Stimulated activated CD4-positive, alpha-beta T cell treated with anti-CD3 and anti-CD28 coated beads, Interleukin-15, amount 100 ng/mL, for 1 hour (primary cell): ENCODE results near the gene MEGF6.
"Not testable (repeated sequence)": the region's sequence is repeated elsewhere in the genome, so short reads cannot be mapped to it uniquely, and the experiment has no call there.

Experiments used
- DNase-seq, 2 donors: peaks; one replicate each; pipeline ENCODE4 v3.0.0-alpha.2; 2020; ENCODE audit warnings: low read depth in 1 of 2, low spot score in 1 of 2

MEGF6 gene

GRCh38 chr1:3630161-3630611 lies 18.9 kb upstream of the MEGF6 start:
- no peak for DNase-seq

- no peak for DNase-seq
Measured at GRCh38 chr1:3629561-3630160, 18.4 kb upstream of the MEGF6 start.

- DNase-seq: no peak
Measured at GRCh38 chr1:3628445-3628844, 17.1 kb upstream of the MEGF6 start.

DNA sequence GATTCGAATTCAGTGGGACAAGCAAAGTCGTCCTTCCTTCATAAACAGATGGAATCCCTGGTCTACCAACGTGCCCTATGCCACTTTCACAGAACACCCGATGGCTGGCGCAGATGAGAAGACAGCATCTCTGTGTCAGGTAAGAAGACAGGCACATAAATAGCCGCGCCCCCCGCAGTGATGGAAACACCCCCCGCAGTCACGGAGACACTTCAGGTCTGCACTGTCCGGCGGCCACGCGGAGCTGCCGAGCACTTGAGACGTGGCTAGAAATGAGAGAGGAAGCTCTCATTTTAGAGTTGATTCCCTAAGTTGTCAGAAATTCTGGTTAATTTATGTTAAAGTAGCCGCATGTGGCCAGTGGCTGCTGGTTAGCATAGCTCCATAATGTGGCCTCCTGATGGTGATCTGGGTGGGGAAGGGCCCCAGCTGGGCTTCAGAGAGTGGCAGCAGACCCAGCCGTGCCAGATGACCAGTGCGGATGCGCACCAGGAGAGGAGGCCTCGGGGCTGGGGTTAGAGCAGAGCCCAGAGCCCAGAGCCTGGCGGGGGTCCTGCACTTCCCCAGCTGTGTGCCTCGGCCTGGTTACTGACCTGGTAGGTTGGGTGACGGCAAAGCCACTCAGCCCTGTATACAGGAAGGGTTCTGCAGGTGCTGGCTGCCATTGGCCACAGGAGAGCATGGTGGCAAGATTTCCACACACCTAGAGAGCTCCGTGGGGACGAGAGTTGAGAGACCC lies 16.4 kb upstream of the MEGF6 start:
- DNase-seq: no peak

DNA sequence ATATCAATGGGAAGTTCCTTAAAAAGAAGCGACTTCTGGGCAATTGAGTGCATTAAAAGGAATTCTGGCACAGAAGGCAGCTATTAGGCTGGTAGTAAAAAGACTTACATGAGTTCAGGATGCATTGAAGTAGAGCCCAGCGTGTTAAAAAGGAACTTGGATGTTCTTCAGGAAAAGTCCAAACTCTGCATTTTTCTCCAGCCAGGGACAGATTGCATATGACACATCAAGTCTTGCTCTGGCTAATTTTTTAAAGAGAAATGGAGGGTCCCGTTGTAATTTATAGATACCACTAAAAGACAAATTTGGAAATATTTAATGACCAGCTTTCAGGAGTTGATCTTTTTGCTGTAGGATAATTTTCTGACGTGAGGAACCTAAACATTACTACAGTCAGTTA lies 14.7 kb upstream of the MEGF6 start:
- DNase-seq: no peak

DNA sequence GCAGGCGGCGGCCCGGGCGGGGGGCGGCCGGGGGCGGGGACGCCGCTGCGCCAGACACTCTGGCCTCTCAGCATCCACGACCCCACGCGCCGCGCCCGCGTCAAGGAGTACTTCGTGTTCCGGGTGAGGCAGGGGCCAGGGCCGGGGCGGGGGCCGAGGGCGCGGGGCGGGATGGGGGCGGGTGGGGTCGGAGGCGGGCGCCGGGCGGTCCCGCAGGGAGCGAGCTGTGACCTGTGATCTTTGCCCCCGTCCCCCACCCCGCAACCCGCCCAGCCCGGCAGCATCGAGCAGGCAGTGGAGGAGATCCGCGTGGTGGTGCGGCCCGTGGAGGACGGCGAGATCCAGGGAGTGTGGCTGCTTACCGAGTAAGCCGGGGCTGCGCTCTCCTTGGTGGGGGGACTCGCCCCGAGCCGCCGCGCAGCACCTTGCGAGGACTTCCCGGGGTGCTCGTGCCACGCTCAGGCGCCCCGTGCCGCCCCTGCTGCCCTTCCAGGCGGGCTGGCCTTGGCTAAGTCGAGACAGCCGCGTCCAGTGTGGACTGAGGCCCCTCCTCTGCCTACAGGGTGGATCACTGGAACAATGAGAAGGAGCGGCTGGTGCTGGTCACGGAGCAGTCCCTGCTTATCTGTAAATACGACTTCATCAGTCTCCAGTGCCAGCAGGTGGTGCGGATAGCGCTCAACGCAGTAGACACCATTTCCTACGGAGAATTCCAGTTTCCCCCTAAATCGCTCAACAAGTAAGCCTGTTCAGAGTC lies 14.0 kb upstream of the MEGF6 start:
- no peak for DNase-seq

- peak; percentile 97 to 98 for DNase-seq
Measured at GRCh38 chr1:3624200-3625136, 13.2 kb upstream of the MEGF6 start, which contains the start of gene TPRG1L. Gene TPRG1L (plus strand): TSS chr1:3625015. CDS start chr1:3625073, 58 bp downstream.

GRCh38 chr1:3623441-3624199 lies 12.3 kb upstream of the MEGF6 start:
- DNase-seq: no peak

- not testable (repeated sequence) for DNase-seq
Measured at GRCh38 chr1:3622102-3622501, 10.8 kb upstream of the MEGF6 start.

DNA sequence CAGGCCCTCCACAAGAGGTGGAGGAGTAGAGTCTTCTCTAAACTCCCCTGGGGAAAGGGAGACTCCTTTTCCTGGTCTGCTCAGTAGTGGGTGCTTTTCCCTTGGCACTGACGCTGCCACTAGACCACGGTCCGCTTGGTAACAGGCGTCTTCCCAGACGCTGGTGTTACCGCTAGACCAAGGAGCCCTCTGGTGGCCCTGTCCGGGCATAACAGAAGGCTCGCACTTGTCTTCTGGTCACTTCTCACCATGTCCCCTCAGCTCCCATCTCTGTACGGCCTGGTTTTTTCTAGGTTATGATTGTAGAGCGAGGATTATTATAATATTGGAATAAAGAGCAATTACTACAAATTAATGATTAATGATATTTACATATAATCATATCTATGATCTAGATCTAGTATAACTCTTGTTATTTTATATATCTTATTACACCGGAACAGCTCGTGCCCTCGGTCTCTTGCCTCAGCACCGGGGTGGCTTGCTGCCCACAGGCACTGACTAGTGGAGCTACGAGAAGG lies 9.9 kb upstream of the MEGF6 start:
- DNase-seq: not testable (repeated sequence)

- DNase-seq: no peak
Measured at GRCh38 chr1:3620708-3621107, 9.4 kb upstream of the MEGF6 start.

- peak; percentile 27 to 56 for DNase-seq
Measured at GRCh38 chr1:3618881-3619671, 7.8 kb upstream of the MEGF6 start.

DNA sequence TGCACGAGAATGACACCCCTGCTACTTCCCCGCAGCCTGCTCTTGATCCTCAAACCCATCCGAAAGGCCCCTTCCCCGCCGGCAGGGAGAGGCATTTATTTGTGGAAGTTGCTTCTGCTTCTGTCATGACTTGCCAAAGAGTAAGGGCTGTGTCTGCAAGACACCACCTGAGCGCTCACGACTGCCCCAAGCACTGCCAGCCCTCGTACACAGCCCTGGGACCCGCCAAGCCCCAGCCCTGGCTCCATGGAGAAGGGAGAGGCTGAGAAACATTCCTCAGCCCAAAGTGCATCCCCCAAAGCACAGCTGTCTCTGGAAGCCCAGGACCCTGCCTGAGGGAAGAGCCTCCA lies 7.2 kb upstream of the MEGF6 start:
- no peak for DNase-seq

GRCh38 chr1:3617806-3618345 lies 6.6 kb upstream of the MEGF6 start:
- no peak for DNase-seq

DNA sequence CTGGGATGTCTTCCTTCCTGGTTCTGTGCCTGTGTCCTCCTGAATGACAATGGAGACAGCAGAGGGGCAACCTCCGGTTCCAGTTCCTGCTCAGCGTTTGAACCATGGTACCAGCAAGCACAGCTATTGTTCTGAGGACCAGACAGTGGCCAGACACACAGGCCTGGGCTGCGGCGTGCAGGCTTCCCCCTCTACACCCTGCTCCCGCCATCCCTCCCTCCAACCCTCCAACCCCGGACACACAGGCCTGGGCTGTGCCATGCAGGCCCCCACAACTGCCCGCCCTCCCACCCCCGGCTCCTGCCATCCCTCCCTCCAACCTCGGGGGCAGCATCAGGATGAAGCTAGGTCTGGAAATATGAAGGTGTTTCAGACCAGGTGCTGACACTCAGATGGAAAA lies 5.6 kb upstream of the MEGF6 start:
- no peak for DNase-seq

DNA sequence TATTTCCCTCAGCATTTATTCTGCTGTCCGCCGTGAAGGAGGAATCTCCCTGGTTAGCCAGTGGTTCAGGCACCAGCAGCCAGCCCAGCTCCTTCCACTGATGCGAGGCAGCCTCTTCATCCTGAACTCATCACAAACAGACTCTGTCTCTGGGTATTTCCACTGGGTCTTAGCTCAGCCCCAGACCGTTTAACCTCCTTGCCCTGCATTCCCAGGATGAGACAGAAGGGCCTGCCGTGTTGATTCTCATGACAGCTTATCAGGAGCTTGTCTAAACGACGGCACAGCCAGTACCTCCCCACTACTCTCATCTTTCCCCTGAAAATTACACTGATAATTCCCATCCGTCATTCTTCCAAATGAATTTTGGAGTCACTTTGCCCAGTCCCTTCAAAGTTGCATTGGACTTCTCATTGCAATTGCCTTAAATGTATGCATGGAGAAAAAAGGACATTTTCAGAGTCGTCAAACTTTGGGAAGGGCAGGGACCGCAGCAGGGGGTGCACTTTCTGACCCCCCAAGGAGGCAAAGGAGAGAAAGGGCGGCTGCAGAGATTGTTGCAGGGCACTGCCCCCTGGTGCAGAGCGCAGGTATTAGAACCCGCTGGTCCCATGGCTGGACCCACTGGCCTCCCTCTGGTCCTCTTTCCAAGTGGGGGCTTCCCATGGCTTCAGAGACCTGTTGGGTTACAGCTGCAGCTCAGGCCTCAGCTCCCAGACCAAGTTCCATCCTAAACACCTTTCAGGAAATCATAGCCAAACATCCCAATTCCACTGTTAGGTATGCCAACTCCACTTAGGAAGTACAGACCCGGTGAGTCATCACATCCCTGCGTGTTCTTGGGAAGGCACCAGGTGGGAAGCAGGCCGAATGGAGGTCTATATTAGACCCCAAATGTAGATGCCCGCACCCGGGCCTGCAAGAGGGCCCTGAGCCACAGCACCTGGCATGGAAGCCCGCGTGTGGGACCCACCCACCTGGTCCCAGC lies 3.7 kb upstream of the MEGF6 start:
- no peak for DNase-seq

DNA sequence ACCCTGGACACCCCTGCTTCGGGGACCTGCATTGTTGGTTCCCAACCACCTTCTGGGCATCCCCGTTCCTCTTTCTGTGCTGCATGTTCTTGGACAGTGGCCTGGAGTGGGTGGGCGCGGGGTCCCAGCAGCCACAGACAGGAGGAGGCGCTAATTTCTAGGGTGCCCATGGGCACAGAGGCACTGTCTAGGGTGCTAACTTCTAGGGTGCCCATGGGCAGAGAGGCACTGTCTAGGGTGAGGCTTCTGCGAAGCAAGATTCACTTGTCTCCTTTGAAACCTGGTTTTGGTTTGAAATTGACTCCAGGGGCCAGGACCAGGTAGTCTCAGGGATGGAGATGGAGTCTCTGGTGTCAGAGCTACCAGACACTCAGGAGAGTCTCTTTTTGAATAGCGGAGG lies 815 bp upstream of the MEGF6 start:
- DNase-seq: no peak
